WTC11 (cell line): ENCODE measurements around the gene CSTF1.

Experiments used
- CTCF ChIP-seq: fragments of 200-600 bp; IDR thresholded peaks from 2 replicates; pipeline ENCODE4 v1.8.0; 2022; ENCODE audit warnings: antibody characterized with exemption
- JUN ChIP-seq: sonication (generic); formaldehyde crosslinking; IDR thresholded peaks from 2 replicates; pipeline ENCODE4 v1.8.0; 2023; ENCODE audit warnings: mild to moderate bottlenecking, missing genetic modification reagents
- KAT7 ChIP-seq: sonication (generic); formaldehyde crosslinking; IDR thresholded peaks from 2 replicates; pipeline ENCODE4 v1.8.1; 2023; ENCODE audit warnings: missing genetic modification reagents, mild to moderate bottlenecking, borderline replicate concordance
- ZNF121 ChIP-seq: sonication (generic); formaldehyde crosslinking; IDR thresholded peaks from 2 replicates; pipeline ENCODE4 v1.8.0; 2023; ENCODE audit warnings: missing genetic modification reagents
- ZNF425 ChIP-seq: fragments of 250-450 bp; sonication (Bioruptor Pico); conservative IDR thresholded peaks from 2 replicates; pipeline ENCODE4 v1.9.0; 2021; ENCODE audit warnings: mild to moderate bottlenecking

DNA sequence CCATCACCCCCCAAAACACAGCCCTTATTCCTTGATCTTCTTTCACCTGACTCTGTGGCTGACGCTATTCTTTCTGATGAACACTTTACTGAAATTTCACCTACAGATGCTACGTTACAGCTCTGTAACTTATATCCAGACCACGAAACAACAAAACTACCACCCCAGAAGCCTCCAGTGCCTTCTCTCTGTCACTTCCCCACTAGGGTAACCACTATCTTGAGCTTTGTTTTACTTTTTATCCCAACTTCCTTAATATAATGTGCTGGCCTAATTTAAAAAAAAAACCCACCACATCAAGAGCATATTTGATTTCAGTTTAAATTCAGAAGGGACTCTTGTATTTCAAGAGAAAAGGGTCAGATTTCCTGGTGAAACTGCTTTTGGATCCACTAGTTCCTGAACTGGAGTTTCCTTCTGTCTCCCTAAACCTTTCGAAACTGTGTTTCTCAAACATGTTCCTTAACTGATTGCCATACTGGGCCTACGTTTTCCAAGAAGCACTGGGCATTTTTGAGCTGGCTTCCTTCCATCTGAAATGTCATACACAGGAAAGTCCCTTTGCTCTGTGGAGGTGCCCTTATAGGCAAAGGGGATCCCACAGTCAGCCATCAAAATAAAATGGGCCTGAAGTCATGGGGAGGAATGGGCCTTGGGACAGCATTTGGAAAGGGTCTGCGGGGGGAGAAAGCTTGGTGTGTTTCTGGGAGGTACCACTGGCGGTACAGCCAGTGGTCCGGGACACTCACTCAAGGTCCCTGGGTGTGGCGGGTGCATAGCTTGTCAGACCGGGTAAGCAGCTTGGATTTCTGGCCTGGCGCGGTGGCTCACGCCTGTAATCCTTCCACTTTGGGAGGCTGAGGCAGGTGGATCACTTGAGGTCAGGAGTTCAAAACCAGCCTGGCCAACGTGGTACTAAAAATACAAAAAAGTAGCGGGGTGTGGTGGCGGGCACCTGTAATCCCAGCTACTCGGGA lies 50.2 kb downstream of the CSTF1 start:
- TF ChIP-seq JUN (CRISPR knock-in tag) (no peak), CTCF (no peak), KAT7 (no peak), ZNF121 (CRISPR knock-in tag) (no peak), ZNF425 (CRISPR knock-in tag) (no peak)
